Camera-type eye (tissue), 1 donor: Measurements from ENCODE around the gene TTC7B. TPM values are rescaled to one million over a fixed set of nuclear protein-coding genes. Genes with fewer than 3 reads are reported as not detected.

Experiments
- total RNA-seq: library from RNA; depleted of rRNA; stranded (reverse); fragments of >200 nt; gene quantifications from one replicate; pipeline ENCODE4 v1.2.3, GENCODE V29; 2014

TTC7B gene
- total RNA-seq = 55.9 TPM

GRCh38 chr14:90815822-90816662 lies at the start of gene TTC7B:
Gene TTC7B, minus strand, starts transcription at chr14:90816430. Its CDS starts 135 bp downstream, at chr14:90816295.

Other genes starting within 250 kb of the TTC7B start
- 26.5 TPM for gene RPS6KA5, start 244.2 kb upstream of the TTC7B start, total RNA-seq